Activated CD8-positive, alpha-beta T cell treated with anti-CD3 and anti-CD28 coated beads, Interleukin-2, amount 10 ng/mL, durations not matched to agents 7 days and 5 days (primary cell): ENCODE data around the gene SLC29A1. TPM values are rescaled to one million over a fixed set of nuclear protein-coding genes. Genes with fewer than 3 reads are reported as not detected.

Source experiments
- ATAC-seq: fragments of 150-1000 bp; cut with Tn5 transposase; one replicate; pipeline ENCODE4 v1.10.0; 2021; ENCODE audit warnings: moderate library complexity
- CTCF ChIA-PET: fragments of 350-600 bp; sonication (Branson Sonifier 250); formaldehyde crosslinking; loops from one replicate; lab custom pipeline; 2021; ENCODE audit warnings: antibody characterized with exemption; lab: Charles Lee
- POLR2A ChIA-PET: fragments of 350-600 bp; sonication (Branson Sonifier 250); formaldehyde crosslinking; loops from one replicate; lab custom pipeline; 2021; ENCODE audit warnings: antibody characterized with exemption; lab: Charles Lee
- DNase-seq: peaks from one replicate; pipeline ENCODE4 v3.0.0-alpha.2; 2020
- H3K27ac Mint-ChIP-seq: one replicate; pipeline ENCODE4 v1.8.0; 2021; ENCODE audit warnings: mild to moderate bottlenecking, mixed read lengths
- H3K27me3 Mint-ChIP-seq: one replicate; pipeline ENCODE4 v1.8.0; 2021; ENCODE audit warnings: low read depth, mixed read lengths
- H3K36me3 Mint-ChIP-seq: one replicate; pipeline ENCODE4 v1.8.0; 2021; ENCODE audit warnings: low read depth, mixed read lengths
- H3K4me1 Mint-ChIP-seq: one replicate; pipeline ENCODE4 v1.8.0; 2021; ENCODE audit warnings: low read depth, mixed read lengths
- H3K4me3 Mint-ChIP-seq: one replicate; pipeline ENCODE4 v1.8.0; 2021; ENCODE audit warnings: mild to moderate bottlenecking, mixed read lengths
- H3K9me3 Mint-ChIP-seq: one replicate; pipeline ENCODE4 v1.8.0; 2022; ENCODE audit warnings: mixed read lengths; ENCODE audit not compliant: insufficient read depth
- total RNA-seq, 2 experiments: library from RNA; stranded (reverse); gene quantifications; one replicate each; pipeline ENCODE4 v1.2.3, GENCODE V29; 2021

Gene SLC29A1
- total RNA-seq, 2 experiments from 2014 or later, result 49.2 to 53.4 TPM

DNA sequence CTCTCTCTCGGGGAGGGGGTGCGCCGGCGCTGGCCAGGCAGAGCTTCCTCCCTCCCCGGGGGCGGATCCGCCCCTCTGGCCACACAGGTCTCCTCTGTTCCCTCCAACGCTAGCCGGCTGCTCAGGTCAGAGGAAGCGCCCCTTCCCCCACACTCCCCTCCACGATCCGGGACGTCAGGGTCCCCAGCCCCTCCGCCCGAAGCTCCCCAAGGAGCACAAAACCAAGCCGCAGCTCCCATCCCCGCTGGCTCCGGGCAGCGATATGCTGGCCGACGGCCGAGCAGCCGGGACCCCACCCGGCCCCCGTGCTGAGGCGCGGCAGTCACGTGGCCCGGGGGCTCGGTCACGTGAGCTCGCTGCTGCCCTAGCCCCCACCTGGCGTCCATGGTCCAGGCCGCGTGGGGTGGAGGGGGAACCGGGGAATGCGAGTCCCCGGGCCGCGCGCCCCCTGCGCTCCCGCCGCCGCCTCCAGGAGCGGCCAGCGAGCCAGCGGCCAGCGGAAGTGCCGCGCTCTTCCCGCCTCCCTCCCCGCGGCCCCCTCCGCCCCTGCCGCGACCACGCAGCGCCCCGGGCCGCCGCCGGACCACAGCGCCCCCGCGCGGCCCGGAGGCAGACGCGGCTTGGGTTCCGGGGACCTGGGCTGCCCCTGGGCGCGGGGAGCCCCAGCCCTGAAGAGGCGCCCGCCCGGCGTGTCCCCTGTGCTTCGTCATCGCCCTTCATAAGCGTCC is 33.8 kb downstream of the SLC29A1 start, which contains the start of gene SLC35B2:
SLC35B2 (minus strand) TSS at position 504 of the 728 bp plus-strand sequence; CDS start at position 386, 118 bp downstream.
- Mint-ChIP-seq H3K9me3 (no peaks in the 10 kb centered on the region), H3K36me3 (peaks cover 63% of the 10 kb centered on the region), H3K27me3 (no peaks in the 10 kb centered on the region), H3K27ac (peak within 1 kb of the TSS; percentile 91), H3K4me1 (peaks cover 57% of the 10 kb centered on the region), H3K4me3 (peak within 1 kb of the TSS; percentile 85)
- POLR2A ChIA-PET, result interaction anchor here (0.9 to 3.7 kb wide), 8 partner anchors 11 to 628 kb away, joined by 3 to 104 read pairs (median 4); partner anchors contain the start of gene HSP90AB1
- peak; percentile 60 for ATAC-seq
- DNase-seq, result peak; percentile 72
- CTCF ChIA-PET, result interaction anchor here (0.6 to 5.8 kb wide), 21 partner anchors 7 to 1251 kb away, joined by 3 to 75 read pairs (median 5); partner anchors contain the start of genes AARS2, HSP90AB1 and SLC29A1

DNA sequence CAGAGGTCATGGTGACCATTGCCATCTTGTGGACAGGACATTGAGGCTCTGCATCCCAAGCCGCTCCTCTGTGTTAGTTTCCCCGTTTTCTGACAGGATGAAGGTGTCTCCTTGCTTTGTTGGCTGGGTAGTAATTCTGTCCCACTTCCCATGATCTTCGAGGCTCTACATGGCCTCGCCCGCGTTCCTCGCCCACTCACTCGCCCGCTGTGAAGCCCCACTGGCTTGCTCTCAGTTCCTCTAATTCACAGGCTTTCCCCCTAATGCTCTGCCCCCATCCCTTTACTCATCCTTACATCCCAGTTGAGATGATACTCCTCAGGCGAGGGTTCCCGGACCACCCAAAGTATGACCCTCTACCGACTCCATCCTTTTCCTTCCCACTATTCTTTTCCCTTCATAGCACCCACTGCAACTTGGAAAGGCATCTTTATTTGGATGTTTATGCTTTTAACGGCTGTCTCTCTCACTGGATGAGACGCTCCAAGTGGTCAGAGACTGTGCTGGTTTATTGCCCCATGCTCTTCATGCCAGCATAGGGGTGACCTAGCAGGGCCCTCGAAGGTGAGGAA is 34.4 kb downstream of the SLC29A1 start:
- Mint-ChIP-seq H3K4me3 (peak overlapping the region; percentile 78), H3K36me3 (peaks cover 57% of the 10 kb centered on the region), H3K9me3 (no peaks in the 10 kb centered on the region), H3K4me1 (peaks cover 60% of the 10 kb centered on the region), H3K27me3 (no peaks in the 10 kb centered on the region), H3K27ac (peak overlapping the region; percentile 91)
- POLR2A ChIA-PET, result interaction anchor here (1.0 to 3.7 kb wide), 2 partner anchors 11 kb away, joined by 4 to 104 read pairs; partner anchors contain the start of gene HSP90AB1
- CTCF ChIA-PET, result interaction anchor here (1.0 to 5.8 kb wide), 10 partner anchors 13 to 312 kb away, joined by 3 to 75 read pairs (median 6); partner anchors contain the start of genes HSP90AB1 and SLC29A1
- ATAC-seq (no peak), DNase-seq (no peak)

GRCh38 chr6:44258325-44258863 is 35.0 kb downstream of the SLC29A1 start:
- POLR2A ChIA-PET, result interaction anchor here (1.0 kb wide), 1 partner anchor 12 kb away, joined by 4 read pairs; the partner anchor contains the start of gene HSP90AB1
- Mint-ChIP-seq H3K4me3 (peak overlapping the region; percentile 78), H3K36me3 (peaks cover 57% of the 10 kb centered on the region), H3K4me1 (peaks cover 61% of the 10 kb centered on the region), H3K27me3 (no peaks in the 10 kb centered on the region), H3K27ac (peak overlapping the region; percentile 91), H3K9me3 (no peaks in the 10 kb centered on the region)
- ATAC-seq, result no peak
- DNase-seq, result no peak
- CTCF ChIA-PET, result no interaction called here

GRCh38 chr6:44258921-44259320 is 35.5 kb downstream of the SLC29A1 start:
- no peaks in the 10 kb centered on the region for H3K9me3 Mint-ChIP-seq
- POLR2A ChIA-PET, result interaction anchor here (1.0 kb wide), 1 partner anchor 12 kb away, joined by 4 read pairs; the partner anchor contains the start of gene HSP90AB1
- DNase-seq (no peak), ATAC-seq (no peak)
- no peak overlapping the region for H3K27ac Mint-ChIP-seq
- H3K36me3 Mint-ChIP-seq, result peaks cover 56% of the 10 kb centered on the region
- CTCF ChIA-PET, result no interaction called here
- H3K4me3 Mint-ChIP-seq, result no peak overlapping the region
- H3K4me1 Mint-ChIP-seq, result peaks cover 61% of the 10 kb centered on the region
- no peaks in the 10 kb centered on the region for H3K27me3 Mint-ChIP-seq

DNA sequence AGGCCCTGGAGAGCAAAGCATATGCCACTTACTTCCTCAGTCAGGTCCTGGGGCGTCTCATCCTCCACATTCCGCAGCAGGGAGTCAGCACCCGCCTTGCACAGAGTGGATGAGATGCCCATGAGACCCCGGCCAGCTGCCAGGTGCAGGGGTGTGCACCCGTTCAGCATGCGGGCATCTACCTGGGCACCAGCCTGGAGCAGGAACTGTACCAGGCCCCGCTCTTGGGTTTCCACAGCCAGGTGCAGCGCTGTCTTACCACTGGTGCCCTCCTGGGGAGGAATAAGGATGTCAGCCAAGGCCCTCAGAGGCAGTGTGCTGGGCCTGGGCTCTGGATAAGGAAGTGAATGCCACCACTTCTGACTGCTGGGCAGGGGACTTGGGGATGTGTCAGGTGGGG is 36.6 kb downstream of the SLC29A1 start:
- Mint-ChIP-seq H3K27ac (no peak overlapping the region), H3K4me1 (peaks cover 60% of the 10 kb centered on the region), H3K9me3 (no peaks in the 10 kb centered on the region), H3K27me3 (no peaks in the 10 kb centered on the region), H3K4me3 (no peak overlapping the region), H3K36me3 (peaks cover 56% of the 10 kb centered on the region)
- POLR2A ChIA-PET, result no interaction called here
- CTCF ChIA-PET, result no interaction called here
- no peak for DNase-seq
- ATAC-seq, result no peak

DNA sequence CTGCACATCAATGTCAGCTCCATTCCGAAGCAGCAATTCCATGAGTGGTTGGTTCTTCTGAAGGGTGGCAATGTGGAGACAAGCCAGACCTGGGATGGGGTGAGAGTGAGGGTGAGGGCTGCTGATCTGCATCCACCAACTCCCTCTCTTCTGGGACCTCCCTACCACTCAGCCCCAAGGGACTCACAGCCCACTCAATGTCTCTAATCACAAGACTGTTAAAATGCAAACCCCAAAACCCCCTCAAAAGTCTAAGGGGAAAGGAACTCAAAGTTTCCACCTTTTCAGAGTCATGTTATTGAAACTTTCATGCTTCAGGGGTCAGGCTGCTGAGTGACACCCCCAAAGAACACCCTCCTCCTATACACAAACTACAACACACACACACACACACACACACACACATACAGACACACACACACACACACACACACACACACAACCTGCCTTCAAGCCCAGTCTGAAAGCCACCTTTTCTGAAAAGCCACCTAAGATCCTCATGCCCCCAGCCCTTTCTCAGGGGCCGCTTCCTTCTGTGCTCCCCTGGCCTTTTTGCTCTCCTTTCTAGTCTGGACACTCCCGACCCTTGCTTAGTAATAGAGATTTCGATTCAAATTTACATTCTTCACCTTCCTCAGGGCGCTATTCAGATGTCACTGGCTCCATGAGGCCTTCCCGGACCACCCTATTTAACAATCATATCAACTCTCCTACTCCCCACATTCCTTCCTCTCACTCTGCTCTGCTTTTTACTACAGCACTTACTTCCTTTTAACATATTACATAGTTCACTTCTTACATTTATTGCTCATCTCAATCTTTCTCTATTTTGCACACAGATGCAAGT is 37.3 kb downstream of the SLC29A1 start:
- ChIA-PET POLR2A (interaction anchor here (5.4 kb wide), 1 partner anchor 14 kb away, joined by 81 read pairs; the partner anchor contains the start of gene HSP90AB1), CTCF (no interaction called here)
- Mint-ChIP-seq H3K4me1 (peaks cover 55% of the 10 kb centered on the region), H3K27ac (no peak overlapping the region), H3K4me3 (no peak overlapping the region), H3K36me3 (peaks cover 50% of the 10 kb centered on the region), H3K27me3 (no peaks in the 10 kb centered on the region), H3K9me3 (no peaks in the 10 kb centered on the region)
- DNase-seq (no peak), ATAC-seq (no peak)

GRCh38 chr6:44261581-44261980 is 38.2 kb downstream of the SLC29A1 start:
- CTCF ChIA-PET, result interaction anchor here (0.7 to 2.2 kb wide), 5 partner anchors 8 to 78 kb away, joined by 3 to 11 read pairs (median 4); partner anchors contain the start of gene AARS2
- POLR2A ChIA-PET, result interaction anchor here (1.3 to 5.4 kb wide), 3 partner anchors 11 to 15 kb away, joined by 3 to 81 read pairs (median 4); partner anchors contain the start of gene HSP90AB1
- H3K27me3 Mint-ChIP-seq, result no peaks in the 10 kb centered on the region
- no peak overlapping the region for H3K4me3 Mint-ChIP-seq
- peaks cover 55% of the 10 kb centered on the region for H3K4me1 Mint-ChIP-seq
- no peaks in the 10 kb centered on the region for H3K9me3 Mint-ChIP-seq
- H3K27ac Mint-ChIP-seq, result no peak overlapping the region
- ATAC-seq (no peak), DNase-seq (no peak)
- H3K36me3 Mint-ChIP-seq, result peaks cover 44% of the 10 kb centered on the region

DNA sequence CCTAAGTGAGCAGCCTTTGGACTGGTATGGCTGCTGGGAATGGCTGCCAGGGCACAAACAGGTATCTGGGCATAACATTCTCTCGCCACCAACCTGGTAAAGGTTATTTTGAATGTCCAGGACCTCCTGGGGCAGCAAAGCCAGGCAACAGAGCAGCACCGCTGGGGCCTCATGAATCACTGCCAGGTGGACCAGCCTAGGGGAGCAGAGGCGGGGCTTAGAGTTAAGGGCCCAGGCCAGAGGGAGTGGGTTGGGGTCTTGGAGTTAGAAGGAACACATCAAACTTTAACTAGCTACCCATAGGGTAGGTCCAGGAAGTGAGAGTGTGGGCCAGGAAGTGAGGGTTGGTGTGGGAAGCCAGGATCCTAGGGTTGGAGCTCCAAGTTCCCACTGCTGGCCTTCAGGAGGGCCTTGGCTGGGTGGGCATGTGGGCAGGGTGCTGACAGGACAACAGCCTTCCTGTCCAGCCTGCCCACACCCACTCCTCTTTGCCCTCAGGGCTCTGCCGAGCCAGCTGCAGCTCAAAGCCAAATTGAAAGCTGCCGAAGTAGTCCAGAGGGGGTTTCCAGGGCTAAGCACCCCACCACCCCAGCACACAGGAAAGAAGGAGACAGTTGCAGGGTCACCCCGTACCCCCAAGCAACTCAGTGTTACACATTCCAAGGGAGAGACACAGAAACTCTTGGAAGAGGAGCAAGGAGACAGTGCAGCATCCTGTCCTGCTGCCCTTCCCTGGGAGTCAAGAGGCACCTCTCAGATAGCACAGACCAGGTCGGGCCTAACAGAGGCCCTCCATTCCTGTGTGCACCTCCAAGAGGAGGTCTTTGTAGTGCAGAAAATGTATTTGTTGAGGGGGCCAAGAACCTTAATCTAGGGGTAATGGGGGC is 39.3 kb downstream of the SLC29A1 start:
- Mint-ChIP-seq H3K4me1 (peaks cover 60% of the 10 kb centered on the region), H3K36me3 (peaks cover 43% of the 10 kb centered on the region), H3K4me3 (peak overlapping the region; percentile 98), H3K27ac (peak overlapping the region; percentile 96), H3K9me3 (no peaks in the 10 kb centered on the region), H3K27me3 (no peaks in the 10 kb centered on the region)
- DNase-seq (no peak), ATAC-seq (peak; percentile 3)
- CTCF ChIA-PET, result interaction anchor here (0.9 to 2.2 kb wide), 7 partner anchors 9 to 77 kb away, joined by 3 to 11 read pairs (median 4); partner anchors contain the start of gene AARS2
- POLR2A ChIA-PET, result interaction anchor here (0.8 to 5.4 kb wide), 6 partner anchors 9 to 633 kb away, joined by 3 to 81 read pairs (median 4); partner anchors contain the start of genes AARS2, GTPBP2 and HSP90AB1

GRCh38 chr6:44263354-44264100 is 40.1 kb downstream of the SLC29A1 start:
- ATAC-seq, result peak; percentile 11
- POLR2A ChIA-PET, result interaction anchor here (0.8 to 5.4 kb wide), 4 partner anchors 9 to 49 kb away, joined by 3 to 81 read pairs (median 4); partner anchors contain the start of genes AARS2 and HSP90AB1
- Mint-ChIP-seq H3K27me3 (no peaks in the 10 kb centered on the region), H3K36me3 (peaks cover 37% of the 10 kb centered on the region), H3K9me3 (no peaks in the 10 kb centered on the region), H3K4me1 (peaks cover 55% of the 10 kb centered on the region), H3K27ac (peak overlapping the region; percentile 96), H3K4me3 (peak overlapping the region; percentile 98)
- CTCF ChIA-PET, result interaction anchor here (1.0 to 7.4 kb wide), 11 partner anchors 9 to 91 kb away, joined by 3 to 137 read pairs (median 7); partner anchors contain the start of genes AARS2 and HSP90AB1
- DNase-seq, result no peak
